ENCODE measurements around the gene PXYLP1. TPM values are rescaled to one million over a fixed set of nuclear protein-coding genes. Genes with fewer than 3 reads are reported as not detected.
A peak's percentile ranks its signal among the peaks of the same experiment; 100 is the strongest.

PXYLP1 gene
- total and polyA plus RNA-seq, 9 of the 15 experiments (the other 6 are each of a cell fraction or from before 2014, with no cell fraction given): 0.80 to 2.9 (median 1.3) TPM

DNA sequence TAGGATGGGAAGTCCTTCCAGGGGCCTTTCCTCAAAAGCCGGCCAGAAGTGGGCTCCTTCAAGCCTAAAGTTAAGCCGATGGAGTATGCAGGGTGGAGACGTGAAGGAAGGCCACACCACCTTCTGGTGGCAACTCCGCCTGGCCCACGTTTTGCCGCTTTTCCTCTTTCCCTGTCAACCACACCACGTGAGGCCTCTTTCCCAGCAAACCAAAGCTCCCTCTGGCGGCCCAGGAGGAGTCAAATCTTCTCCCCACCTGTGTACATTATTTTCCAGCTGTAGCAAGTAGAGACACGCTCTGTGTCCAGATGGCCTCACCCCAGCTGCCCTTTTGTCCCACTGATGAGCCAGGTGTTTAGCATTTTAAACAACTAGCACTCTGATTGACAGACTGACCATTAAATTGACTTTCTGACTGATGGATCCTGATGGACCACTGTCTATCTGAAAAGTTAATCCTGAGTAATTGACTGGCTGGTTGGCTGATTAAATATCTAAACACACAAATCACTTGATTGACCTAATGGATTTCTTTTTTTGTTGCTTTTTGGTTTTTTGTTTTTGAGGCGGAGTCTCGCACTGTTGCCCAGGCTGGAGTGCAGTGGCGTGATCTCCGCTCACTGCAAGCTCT lies 77.1 kb downstream of the PXYLP1 start (continued):
- no peak for TF ChIP-seq CBX2 (IDR thresholded peaks at IDR 0.05; ENCODE audit: insufficient read depth, low read length, poor library complexity, severe bottlenecking)
- no peak for TF ChIP-seq CREB1 (IDR thresholded peaks at IDR 0.05)
- TF ChIP-seq CREB1 (CRISPR knock-in tag; IDR thresholded peaks at IDR 0.05): no peak
- TF ChIP-seq ZNF77 (CRISPR knock-in tag; IDR thresholded peaks at IDR 0.05): no peak
- TF ChIP-seq, protein P1, sequence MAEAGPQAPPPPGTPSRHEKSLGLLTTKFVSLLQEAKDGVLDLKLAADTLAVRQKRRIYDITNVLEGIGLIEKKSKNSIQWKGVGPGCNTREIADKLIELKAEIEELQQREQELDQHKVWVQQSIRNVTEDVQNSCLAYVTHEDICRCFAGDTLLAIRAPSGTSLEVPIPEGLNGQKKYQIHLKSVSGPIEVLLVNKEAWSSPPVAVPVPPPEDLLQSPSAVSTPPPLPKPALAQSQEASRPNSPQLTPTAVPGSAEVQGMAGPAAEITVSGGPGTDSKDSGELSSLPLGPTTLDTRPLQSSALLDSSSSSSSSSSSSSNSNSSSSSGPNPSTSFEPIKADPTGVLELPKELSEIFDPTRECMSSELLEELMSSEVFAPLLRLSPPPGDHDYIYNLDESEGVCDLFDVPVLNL (CRISPR knock-in tag; IDR thresholded peaks at IDR 0.05; ENCODE audit: low read depth): no peak
- TF ChIP-seq NCOA1 (IDR thresholded peaks at IDR 0.05; ENCODE audit: low read depth): no peak
- TF ChIP-seq, protein P2, sequence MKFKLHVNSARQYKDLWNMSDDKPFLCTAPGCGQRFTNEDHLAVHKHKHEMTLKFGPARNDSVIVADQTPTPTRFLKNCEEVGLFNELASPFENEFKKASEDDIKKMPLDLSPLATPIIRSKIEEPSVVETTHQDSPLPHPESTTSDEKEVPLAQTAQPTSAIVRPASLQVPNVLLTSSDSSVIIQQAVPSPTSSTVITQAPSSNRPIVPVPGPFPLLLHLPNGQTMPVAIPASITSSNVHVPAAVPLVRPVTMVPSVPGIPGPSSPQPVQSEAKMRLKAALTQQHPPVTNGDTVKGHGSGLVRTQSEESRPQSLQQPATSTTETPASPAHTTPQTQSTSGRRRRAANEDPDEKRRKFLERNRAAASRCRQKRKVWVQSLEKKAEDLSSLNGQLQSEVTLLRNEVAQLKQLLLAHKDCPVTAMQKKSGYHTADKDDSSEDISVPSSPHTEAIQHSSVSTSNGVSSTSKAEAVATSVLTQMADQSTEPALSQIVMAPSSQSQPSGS (CRISPR knock-in tag; IDR thresholded peaks at IDR 0.05): no peak
- no peak for TF ChIP-seq CBFB (CRISPR knock-in tag; IDR thresholded peaks at IDR 0.05)
- no peak for TF ChIP-seq ZNF197 (CRISPR knock-in tag; IDR thresholded peaks at IDR 0.05; ENCODE audit: low read depth)
- TF ChIP-seq, protein P3, sequence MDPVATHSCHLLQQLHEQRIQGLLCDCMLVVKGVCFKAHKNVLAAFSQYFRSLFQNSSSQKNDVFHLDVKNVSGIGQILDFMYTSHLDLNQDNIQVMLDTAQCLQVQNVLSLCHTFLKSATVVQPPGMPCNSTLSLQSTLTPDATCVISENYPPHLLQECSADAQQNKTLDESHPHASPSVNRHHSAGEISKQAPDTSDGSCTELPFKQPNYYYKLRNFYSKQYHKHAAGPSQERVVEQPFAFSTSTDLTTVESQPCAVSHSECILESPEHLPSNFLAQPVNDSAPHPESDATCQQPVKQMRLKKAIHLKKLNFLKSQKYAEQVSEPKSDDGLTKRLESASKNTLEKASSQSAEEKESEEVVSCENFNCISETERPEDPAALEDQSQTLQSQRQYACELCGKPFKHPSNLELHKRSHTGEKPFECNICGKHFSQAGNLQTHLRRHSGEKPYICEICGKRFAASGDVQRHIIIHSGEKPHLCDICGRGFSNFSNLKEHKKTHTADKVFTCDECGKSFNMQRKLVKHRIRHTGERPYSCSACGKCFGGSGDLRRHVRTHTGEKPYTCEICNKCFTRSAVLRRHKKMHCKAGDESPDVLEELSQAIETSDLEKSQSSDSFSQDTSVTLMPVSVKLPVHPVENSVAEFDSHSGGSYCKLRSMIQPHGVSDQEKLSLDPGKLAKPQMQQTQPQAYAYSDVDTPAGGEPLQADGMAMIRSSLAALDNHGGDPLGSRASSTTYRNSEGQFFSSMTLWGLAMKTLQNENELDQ (CRISPR knock-in tag; IDR thresholded peaks at IDR 0.05; ENCODE audit: borderline replicate concordance): no peak
- TF ChIP-seq GATAD2B (IDR thresholded peaks at IDR 0.05; ENCODE audit: borderline replicate concordance): no peak
- no peak for TF ChIP-seq TCFL5 (CRISPR knock-in tag; conservative IDR thresholded peaks at IDR 0.05)
- no peak for TF ChIP-seq ZNF316 (IDR thresholded peaks at IDR 0.05)
- TF ChIP-seq, protein P4, sequence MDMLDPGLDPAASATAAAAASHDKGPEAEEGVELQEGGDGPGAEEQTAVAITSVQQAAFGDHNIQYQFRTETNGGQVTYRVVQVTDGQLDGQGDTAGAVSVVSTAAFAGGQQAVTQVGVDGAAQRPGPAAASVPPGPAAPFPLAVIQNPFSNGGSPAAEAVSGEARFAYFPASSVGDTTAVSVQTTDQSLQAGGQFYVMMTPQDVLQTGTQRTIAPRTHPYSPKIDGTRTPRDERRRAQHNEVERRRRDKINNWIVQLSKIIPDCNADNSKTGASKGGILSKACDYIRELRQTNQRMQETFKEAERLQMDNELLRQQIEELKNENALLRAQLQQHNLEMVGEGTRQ (CRISPR knock-in tag; IDR thresholded peaks at IDR 0.05): peak; percentile 91
- TF ChIP-seq, protein P5, sequence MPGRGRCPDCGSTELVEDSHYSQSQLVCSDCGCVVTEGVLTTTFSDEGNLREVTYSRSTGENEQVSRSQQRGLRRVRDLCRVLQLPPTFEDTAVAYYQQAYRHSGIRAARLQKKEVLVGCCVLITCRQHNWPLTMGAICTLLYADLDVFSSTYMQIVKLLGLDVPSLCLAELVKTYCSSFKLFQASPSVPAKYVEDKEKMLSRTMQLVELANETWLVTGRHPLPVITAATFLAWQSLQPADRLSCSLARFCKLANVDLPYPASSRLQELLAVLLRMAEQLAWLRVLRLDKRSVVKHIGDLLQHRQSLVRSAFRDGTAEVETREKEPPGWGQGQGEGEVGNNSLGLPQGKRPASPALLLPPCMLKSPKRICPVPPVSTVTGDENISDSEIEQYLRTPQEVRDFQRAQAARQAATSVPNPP (IDR thresholded peaks at IDR 0.05; ENCODE audit: borderline replicate concordance, insufficient read depth, insufficient read length): no peak
- TF ChIP-seq PHTF2 (CRISPR knock-in tag; IDR thresholded peaks at IDR 0.05): no peak
- TF ChIP-seq EZH2 (IDR thresholded peaks at IDR 0.05; ENCODE audit: borderline replicate concordance, low read depth, low read length): no peak
- TF ChIP-seq, protein P6, sequence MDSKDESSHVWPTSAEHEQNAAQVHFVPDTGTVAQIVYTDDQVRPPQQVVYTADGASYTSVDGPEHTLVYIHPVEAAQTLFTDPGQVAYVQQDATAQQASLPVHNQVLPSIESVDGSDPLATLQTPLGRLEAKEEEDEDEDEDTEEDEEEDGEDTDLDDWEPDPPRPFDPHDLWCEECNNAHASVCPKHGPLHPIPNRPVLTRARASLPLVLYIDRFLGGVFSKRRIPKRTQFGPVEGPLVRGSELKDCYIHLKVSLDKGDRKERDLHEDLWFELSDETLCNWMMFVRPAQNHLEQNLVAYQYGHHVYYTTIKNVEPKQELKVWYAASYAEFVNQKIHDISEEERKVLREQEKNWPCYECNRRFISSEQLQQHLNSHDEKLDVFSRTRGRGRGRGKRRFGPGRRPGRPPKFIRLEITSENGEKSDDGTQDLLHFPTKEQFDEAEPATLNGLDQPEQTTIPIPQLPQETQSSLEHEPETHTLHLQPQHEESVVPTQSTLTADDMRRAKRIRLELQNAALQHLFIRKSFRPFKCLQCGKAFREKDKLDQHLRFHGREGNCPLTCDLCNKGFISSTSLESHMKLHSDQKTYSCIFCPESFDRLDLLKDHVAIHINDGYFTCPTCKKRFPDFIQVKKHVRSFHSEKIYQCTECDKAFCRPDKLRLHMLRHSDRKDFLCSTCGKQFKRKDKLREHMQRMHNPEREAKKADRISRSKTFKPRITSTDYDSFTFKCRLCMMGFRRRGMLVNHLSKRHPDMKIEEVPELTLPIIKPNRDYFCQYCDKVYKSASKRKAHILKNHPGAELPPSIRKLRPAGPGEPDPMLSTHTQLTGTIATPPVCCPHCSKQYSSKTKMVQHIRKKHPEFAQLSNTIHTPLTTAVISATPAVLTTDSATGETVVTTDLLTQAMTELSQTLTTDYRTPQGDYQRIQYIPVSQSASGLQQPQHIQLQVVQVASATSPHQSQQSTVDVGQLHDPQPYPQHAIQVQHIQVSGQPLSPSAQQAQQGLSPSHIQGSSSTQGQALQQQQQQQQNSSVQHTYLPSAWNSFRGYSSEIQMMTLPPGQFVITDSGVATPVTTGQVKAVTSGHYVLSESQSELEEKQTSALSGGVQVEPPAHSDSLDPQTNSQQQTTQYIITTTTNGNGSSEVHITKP (IDR thresholded peaks at IDR 0.05; ENCODE audit: partially characterized antibody): no peak

All from K562 (cell line).